Muscle of back (tissue), 11 donors: ENCODE results near the gene CFAP46. TPM values are rescaled to one million over a fixed set of nuclear protein-coding genes. Genes with fewer than 3 reads are reported as not detected.
"Not testable (repeated sequence)": the region's sequence is repeated elsewhere in the genome, so short reads cannot be mapped to it uniquely, and the experiment has no call there.

ENCODE experiments used
- DNase-seq, 3 donors: peaks; one replicate each; pipeline versions ENCODE4 v3.0.0 to v3.0.0-alpha.2; 2013
- polyA plus RNA-seq, 10 donors: library from polyadenylated mRNA; unstranded; fragments of 120-200 nt; gene quantifications; one replicate each; pipeline ENCODE4 v1.2.1, GENCODE V29; 2013; ENCODE audit not compliant: insufficient read length in 10 of 10

The CFAP46 gene
- polyA plus RNA-seq, 10 donors: 0.21 to 0.53 (median 0.44) TPM

- no peak for DNase-seq
These were observed 12.9 kb downstream of the CFAP46 start for GRCh38 chr10:132929480-132929879.

GRCh38 chr10:132928261-132928660 is 14.1 kb downstream of the CFAP46 start:
- DNase-seq: no peak

DNA sequence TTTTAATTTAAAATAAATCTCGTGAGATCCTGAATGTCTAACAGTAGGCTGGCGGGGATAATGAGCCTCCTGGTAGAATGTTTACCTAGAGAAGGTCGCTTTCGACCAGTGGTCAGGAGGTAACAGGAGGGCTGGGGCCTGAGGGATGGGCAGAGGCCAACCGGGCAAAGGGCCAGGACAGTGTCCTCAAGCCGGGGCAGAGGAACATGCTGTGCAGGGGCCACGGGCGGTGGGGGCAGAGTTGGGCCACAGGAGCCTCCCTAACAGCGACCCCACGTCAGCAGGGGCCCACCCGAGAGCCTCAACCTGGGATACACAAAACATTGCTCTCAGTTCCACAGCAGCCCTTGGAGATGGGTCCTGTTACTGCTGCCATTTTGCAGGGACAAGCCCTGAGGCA is 14.5 kb downstream of the CFAP46 start:
- DNase-seq: no peak

GRCh38 chr10:132926777-132927650 is 15.4 kb downstream of the CFAP46 start:
- DNase-seq: no peak

DNA sequence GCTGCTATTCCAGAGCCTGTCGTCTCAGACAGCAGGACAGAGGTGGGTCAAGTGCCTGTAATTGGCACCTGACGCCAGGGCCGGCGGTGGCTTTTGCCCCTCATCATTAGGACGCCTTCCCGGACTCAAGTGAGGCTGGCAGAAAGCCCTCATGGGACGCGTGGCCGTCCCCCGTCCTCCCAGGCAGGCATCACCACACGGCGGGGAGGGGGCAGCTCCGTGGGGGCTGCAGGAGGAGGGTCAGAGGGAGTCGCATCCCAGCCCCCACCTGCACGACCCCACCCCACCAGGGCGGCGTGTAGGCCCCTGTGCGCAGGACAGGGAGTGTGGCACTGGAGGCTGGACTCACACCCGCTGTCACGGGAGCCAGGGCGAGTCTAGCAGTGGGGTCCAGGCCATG is 16.3 kb downstream of the CFAP46 start:
- DNase-seq: no peak

DNA sequence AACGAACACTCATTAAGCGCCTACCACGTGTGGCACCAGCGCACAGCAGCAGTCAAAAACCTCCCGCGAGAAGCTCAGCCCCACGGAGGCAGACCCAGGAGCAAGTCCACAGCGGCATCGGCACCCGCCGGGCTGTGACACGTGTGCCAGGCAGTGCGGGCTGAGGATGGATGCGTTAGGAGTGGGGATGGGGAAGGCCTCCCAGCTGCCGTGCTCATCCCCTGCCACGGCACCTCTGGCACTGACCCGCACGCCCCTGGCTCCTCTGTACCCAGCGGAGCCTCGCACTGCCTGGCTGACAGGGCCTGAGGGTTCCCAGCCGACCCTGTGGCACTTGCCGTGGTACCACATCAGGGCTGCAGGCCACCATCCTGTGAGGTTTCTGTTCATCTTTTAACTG is 16.8 kb downstream of the CFAP46 start:
- no peak for DNase-seq

GRCh38 chr10:132925071-132925561 is 17.3 kb downstream of the CFAP46 start:
- DNase-seq: no peak

DNA sequence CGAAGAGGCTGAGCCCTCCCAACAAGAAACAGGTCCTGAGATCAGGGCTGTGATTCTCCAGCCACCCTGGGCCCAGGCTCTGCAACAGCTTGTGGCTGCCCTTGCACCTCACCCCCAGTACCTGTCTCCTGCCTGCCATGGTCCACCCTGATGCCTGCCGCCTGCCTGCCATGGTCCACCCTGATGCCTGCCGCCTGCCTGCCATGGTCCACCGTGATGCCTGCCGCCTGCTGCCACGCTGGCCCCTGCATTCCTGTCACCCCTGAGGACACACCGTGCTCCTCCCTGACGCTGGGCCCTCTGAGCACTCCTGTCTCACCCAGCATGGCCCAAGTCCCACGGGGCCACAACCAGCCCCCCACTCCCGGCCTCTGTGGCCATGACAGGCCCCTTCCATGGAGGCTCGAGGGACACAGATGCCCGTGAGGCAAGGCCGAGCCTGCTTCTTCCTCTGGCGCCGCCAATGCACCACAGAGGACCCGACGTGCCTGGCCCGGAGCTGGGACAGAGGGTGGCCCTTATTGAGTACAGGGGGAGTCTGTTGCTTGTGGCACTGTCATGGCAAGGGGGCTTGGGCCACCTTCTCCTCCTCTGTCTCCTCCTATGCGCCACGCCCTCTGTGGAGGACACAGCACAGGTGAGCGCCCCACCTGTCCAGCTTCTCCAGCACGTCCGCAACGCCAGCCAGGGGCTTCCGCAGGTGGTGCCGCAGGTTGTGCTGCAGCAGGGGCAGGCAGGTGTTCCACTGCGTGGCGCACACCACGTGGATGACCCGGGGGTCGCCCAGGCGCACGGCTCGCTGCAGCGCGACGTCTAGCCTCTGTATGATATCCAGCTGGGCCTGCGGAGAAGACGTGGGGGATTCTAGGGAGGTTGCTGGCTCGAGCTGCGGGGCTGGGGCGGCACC is 18.1 kb downstream of the CFAP46 start:
- no peak for DNase-seq

GRCh38 chr10:132923384-132923783 is 19.0 kb downstream of the CFAP46 start:
- not testable (repeated sequence) for DNase-seq

- DNase-seq: no peak
These were observed 19.5 kb downstream of the CFAP46 start for GRCh38 chr10:132922872-132923271.

- no peak for DNase-seq
These were observed 20.3 kb downstream of the CFAP46 start for GRCh38 chr10:132921818-132922807.

- DNase-seq: no peak
These were observed 21.3 kb downstream of the CFAP46 start for GRCh38 chr10:132921086-132921485.

- DNase-seq: no peak
These were observed 22.1 kb downstream of the CFAP46 start for GRCh38 chr10:132920101-132920925.

DNA sequence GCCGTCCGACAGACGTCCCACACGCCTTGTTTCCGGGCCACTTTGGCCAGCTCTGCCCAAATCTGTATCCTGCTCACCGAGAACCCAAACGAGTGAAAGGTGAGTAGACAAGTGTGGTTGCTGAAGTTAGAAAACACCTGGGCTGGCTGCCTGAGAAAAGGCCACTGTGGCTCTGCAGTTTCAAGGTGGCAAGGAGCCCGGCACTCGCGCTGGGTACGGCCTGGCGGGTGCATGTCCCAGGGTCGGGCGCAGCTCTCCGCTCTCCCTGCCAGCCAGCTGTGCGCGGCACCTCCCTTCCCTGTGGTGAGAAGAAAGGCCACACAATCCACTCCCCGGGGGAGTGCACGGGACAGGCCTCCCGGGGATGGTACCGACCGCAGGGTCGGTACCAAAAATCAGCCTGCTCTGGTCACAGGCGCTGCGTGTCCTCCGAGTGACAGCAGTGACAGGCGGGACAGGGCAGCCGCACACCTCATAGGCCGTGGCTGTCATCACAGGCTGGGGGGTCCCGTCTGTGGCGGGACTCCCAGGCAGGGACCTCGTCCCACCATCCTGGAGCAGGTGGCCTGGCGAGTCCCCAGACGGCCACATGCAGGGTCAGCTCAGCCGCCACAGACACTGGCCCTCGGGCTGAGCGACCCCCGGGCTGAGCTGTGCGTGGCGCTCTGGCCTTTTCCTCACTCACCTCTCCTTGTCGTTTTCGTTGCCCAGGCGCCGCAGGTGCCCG is 22.8 kb downstream of the CFAP46 start:
- no peak for DNase-seq

GRCh38 chr10:132918617-132919373 is 23.6 kb downstream of the CFAP46 start:
- no peak for DNase-seq

- no peak for DNase-seq
These were observed 24.1 kb downstream of the CFAP46 start for GRCh38 chr10:132918264-132918616.

- DNase-seq: no peak
These were observed 25.3 kb downstream of the CFAP46 start for GRCh38 chr10:132916956-132917666.

- no peak for DNase-seq
These were observed 25.9 kb downstream of the CFAP46 start for GRCh38 chr10:132916421-132916841.
